OCI-LY1 (cell line): Measurements from ENCODE around the gene RBMS3.
A peak's percentile ranks its signal among the peaks of the same experiment; 100 is the strongest.

ENCODE experiments used
- H2AFZ ChIP-seq: fragments of 200-600 bp; sonication (generic), shearing (Covaris generic); 2 replicates; pipeline ENCODE4 v1.6.0; 2014; ENCODE audit warnings: antibody characterized with exemption, mild to moderate bottlenecking, low read length
- H3F3A ChIP-seq: fragments of 200-600 bp; sonication (generic), shearing (Covaris generic); 2 replicates; pipeline ENCODE4 v1.6.0; 2014; ENCODE audit warnings: mild to moderate bottlenecking, antibody characterized with exemption, low read length, moderate library complexity; ENCODE audit not compliant: insufficient read depth
- H3K27ac ChIP-seq: fragments of 200-600 bp; sonication (generic); 2 replicates; pipeline ENCODE4 v1.5.1; 2014; ENCODE audit warnings: low read length, mixed run types, mild to moderate bottlenecking, low read depth; ENCODE audit not compliant: poor library complexity, severe bottlenecking
- H3K27me3 ChIP-seq: fragments of 200-600 bp; sonication (generic); 2 replicates; pipeline ENCODE4 v1.6.0; 2014; ENCODE audit warnings: antibody characterized with exemption, mild to moderate bottlenecking, low read length, moderate library complexity; ENCODE audit not compliant: insufficient read depth
- H3K36me3 ChIP-seq: fragments of 200-600 bp; sonication (generic); 2 replicates; pipeline ENCODE4 v1.6.1; 2014; ENCODE audit warnings: mild to moderate bottlenecking, antibody characterized with exemption, low read length, moderate library complexity, mixed read lengths; ENCODE audit not compliant: insufficient read depth
- H3K4me1 ChIP-seq: fragments of 200-600 bp; sonication (generic); 2 replicates; pipeline ENCODE4 v1.5.1; 2014; ENCODE audit warnings: mild to moderate bottlenecking, low read length, moderate library complexity; ENCODE audit not compliant: insufficient read depth, severe bottlenecking
- H3K4me2 ChIP-seq: fragments of 200-600 bp; sonication (generic), shearing (Covaris generic); 2 replicates; pipeline ENCODE4 v1.6.1; 2014; ENCODE audit warnings: low read length
- H3K4me3 ChIP-seq: fragments of 200-600 bp; sonication (generic); 2 replicates; pipeline ENCODE4 v1.5.1; 2014; ENCODE audit warnings: low read length, low read depth, mild to moderate bottlenecking, mixed read lengths; ENCODE audit not compliant: poor library complexity, severe bottlenecking
- H3K79me2 ChIP-seq: fragments of 200-600 bp; shearing (Covaris generic); 2 replicates; pipeline ENCODE4 v1.6.1; 2016; ENCODE audit warnings: mixed run types, low read length, mixed read lengths; ENCODE audit not compliant: insufficient read depth
- H3K9ac ChIP-seq: fragments of 200-600 bp; sonication (generic), shearing (Covaris generic); 2 replicates; pipeline ENCODE4 v1.6.1; 2014; ENCODE audit warnings: mild to moderate bottlenecking, low read length, mixed read lengths
- H3K9me2 ChIP-seq: fragments of 200-600 bp; sonication (generic), shearing (Covaris generic); 2 replicates; pipeline ENCODE4 v1.6.1; 2014; ENCODE audit warnings: low read depth, mild to moderate bottlenecking, low read length, mixed read lengths
- H3K9me3 ChIP-seq: fragments of 200-600 bp; shearing (Covaris generic); 2 replicates; pipeline ENCODE4 v1.6.1; 2014; ENCODE audit warnings: low read length, mixed read lengths
- H4K20me1 ChIP-seq: fragments of 200-600 bp; sonication (generic), shearing (Covaris generic); 2 replicates; pipeline ENCODE4 v1.6.0; 2016; ENCODE audit warnings: mild to moderate bottlenecking, low read length; ENCODE audit not compliant: insufficient read depth
- CTCF ChIP-seq: fragments of 200-600 bp; sonication (generic), shearing (Covaris generic); IDR thresholded peaks from 2 replicates; pipeline ENCODE4 v1.5.1; 2017; ENCODE audit warnings: mild to moderate bottlenecking, antibody characterized with exemption, low read length, moderate library complexity, mixed read lengths
- EZH2 ChIP-seq: fragments of 200-600 bp; sonication (generic), shearing (Covaris generic); IDR thresholded peaks from 2 replicates; pipeline ENCODE4 v1.8.0; 2017; ENCODE audit warnings: borderline replicate concordance, mixed run types, mild to moderate bottlenecking, antibody characterized with exemption, low read length, moderate library complexity, mixed read lengths

The RBMS3 gene

GRCh38 chr3:29532473-29532872 lies 251.6 kb downstream of the RBMS3 start:
- H3K9me2 ChIP-seq = no peaks in the 10 kb centered on the region
- no peak overlapping the region for H2AFZ ChIP-seq
- no peak overlapping the region for H3K9ac ChIP-seq
- H3K27ac ChIP-seq = no peak overlapping the region
- H3K4me2 ChIP-seq = no peak overlapping the region
- H3K79me2 ChIP-seq = no peaks in the 10 kb centered on the region
- H4K20me1 ChIP-seq = no peaks in the 10 kb centered on the region
- peaks cover 64% of the 10 kb centered on the region for H3K4me1 ChIP-seq
- H3K27me3 ChIP-seq = no peaks in the 10 kb centered on the region
- TF ChIP-seq CTCF (no peak), EZH2 (no peak)
- H3F3A ChIP-seq = no peaks in the 10 kb centered on the region
- H3K36me3 ChIP-seq = no peaks in the 10 kb centered on the region
- no peaks in the 10 kb centered on the region for H3K9me3 ChIP-seq
- no peak overlapping the region for H3K4me3 ChIP-seq

GRCh38 chr3:29534006-29534405 lies 253.1 kb downstream of the RBMS3 start:
- no peaks in the 10 kb centered on the region for H3F3A ChIP-seq
- no peaks in the 10 kb centered on the region for H4K20me1 ChIP-seq
- no peak overlapping the region for H3K9ac ChIP-seq
- peaks cover 66% of the 10 kb centered on the region for H3K4me1 ChIP-seq
- TF ChIP-seq CTCF = no peak
- TF ChIP-seq EZH2 = no peak
- no peak overlapping the region for H2AFZ ChIP-seq
- H3K9me3 ChIP-seq = no peaks in the 10 kb centered on the region
- no peak overlapping the region for H3K4me2 ChIP-seq
- H3K79me2 ChIP-seq = no peaks in the 10 kb centered on the region
- no peaks in the 10 kb centered on the region for H3K36me3 ChIP-seq
- H3K27ac ChIP-seq = peak overlapping the region; percentile 18
- no peak overlapping the region for H3K4me3 ChIP-seq
- H3K27me3 ChIP-seq = no peaks in the 10 kb centered on the region
- H3K9me2 ChIP-seq = no peaks in the 10 kb centered on the region

- Histone ChIP-seq H3K4me1 (peaks cover 70% of the 10 kb centered on the region), H3K36me3 (no peaks in the 10 kb centered on the region), H4K20me1 (no peaks in the 10 kb centered on the region), H3K4me2 (no peak overlapping the region), H3K27me3 (no peaks in the 10 kb centered on the region), H3K9ac (no peak overlapping the region), H2AFZ (no peak overlapping the region), H3K4me3 (no peak overlapping the region), H3K9me3 (no peaks in the 10 kb centered on the region), H3F3A (no peaks in the 10 kb centered on the region), H3K27ac (peak overlapping the region; percentile 20), H3K9me2 (no peaks in the 10 kb centered on the region), H3K79me2 (no peaks in the 10 kb centered on the region)
- TF ChIP-seq EZH2 (no peak), CTCF (no peak)
Observed at GRCh38 chr3:29536016-29536758, 255.3 kb downstream of the RBMS3 start.
